ENCODE measurements around the gene DUSP6.

DUSP6 gene

DNA sequence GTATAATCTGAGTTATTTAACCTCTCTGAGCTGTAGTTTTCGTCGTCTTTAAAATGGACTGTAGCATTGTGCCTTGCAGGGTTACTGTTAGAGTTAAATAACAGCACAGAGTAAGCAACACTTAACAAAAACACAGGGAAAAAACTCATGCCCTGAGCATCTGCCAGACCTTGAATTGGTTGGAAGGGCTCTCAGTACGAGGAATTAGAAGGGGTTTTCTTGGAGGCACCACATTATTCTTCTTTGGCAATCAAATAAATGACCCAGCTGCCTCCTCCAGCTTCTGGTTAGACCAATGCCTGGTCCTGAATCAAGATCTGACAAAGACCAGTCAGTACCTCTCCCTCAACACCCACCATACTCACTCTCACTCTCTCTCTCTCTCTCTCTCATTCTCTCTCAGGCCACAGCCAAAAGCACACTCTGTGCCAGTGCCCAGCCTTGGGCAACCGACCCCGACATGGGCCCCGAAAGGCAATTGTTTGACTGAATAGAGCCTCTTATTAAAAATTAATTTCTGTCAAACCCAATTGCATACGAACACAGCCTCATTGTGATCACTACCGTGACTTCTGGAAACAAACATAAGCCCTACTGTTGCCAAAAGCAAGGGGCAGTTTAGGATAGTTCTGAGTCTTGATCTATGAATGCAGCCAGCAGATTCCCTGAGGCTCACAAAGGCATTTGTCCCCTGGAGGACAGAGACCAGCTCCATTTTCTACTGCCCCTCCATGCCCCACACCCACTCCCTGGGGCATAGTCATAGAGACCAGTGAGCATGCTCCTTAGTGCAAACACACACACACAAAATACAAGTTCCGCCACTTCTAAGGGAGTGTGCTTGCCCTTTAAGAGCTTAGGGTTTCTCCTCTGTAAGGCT is 23.9 kb downstream of the DUSP6 start:
- no peak for DNase-seq

DNA sequence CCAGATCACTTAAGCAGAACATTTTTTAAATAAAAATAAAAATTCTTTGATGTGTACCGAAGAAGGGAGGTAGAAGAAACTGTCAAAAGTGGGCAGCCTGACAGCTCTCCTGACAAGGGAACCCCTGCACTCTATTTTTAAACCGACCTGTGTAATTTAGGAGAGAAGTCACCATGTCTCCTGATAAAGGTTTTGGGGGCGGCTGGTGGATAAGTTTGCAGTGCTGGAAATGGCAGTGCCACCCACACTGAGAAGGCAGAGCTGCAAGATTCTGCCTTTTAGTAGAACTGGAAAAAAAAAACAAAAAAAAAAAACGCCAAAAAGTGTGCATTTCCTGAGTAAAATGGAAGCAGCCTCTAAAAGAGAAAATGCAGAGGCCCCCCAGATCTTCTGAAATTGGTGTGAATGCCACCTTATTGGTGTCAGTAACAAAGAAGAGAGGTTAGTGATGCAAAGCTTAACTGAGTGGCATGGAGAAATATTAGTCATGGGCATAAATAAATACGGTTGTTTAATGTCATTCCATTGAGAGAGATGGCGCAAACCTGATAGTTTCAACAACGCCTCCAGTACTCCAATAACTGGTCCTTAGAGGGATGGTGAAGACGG is 24.7 kb downstream of the DUSP6 start:
- DNase-seq = no peak

DNA sequence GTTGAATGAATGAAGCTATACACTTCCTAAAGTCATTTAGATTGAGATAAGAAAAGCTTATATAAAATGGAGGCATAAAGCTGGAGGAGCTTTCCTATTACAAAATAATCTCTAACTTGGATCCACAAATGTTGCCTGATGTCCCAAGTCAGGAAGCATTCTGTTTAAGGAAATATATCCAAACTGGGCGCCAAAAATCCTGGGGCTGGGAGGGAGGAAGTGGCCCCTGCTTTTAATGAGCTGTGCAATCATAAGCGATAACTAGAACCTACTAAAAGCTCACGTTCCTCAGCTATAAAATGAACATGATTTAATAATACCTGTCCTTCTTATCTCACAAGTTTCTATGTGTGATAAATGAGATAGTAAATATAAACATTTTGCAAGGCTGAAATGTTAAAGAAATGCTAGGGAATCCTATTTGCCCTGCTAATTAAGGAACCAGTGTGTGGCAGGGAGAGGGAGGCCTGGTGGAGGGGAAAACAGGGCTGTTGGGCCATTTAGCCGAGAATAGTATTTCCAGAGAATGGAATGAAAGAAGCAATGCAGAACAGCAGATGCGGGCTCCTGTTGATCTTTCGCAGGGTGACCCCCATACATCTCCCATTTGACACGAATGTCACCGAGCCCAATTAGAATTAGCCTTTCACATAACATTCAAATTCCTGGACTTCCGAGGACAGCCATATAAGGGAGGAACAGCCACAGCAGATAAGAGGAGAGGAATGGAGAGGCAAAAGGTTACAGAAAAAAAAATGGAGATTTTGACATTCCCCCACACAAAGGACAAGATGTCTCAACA is 25.9 kb downstream of the DUSP6 start:
- no peak for DNase-seq

- DNase-seq = no peak
Observed at GRCh38 chr12:89325495-89325894, 26.8 kb downstream of the DUSP6 start.

- DNase-seq = no peak
Observed at GRCh38 chr12:89324437-89324836, 27.9 kb downstream of the DUSP6 start.

DNA sequence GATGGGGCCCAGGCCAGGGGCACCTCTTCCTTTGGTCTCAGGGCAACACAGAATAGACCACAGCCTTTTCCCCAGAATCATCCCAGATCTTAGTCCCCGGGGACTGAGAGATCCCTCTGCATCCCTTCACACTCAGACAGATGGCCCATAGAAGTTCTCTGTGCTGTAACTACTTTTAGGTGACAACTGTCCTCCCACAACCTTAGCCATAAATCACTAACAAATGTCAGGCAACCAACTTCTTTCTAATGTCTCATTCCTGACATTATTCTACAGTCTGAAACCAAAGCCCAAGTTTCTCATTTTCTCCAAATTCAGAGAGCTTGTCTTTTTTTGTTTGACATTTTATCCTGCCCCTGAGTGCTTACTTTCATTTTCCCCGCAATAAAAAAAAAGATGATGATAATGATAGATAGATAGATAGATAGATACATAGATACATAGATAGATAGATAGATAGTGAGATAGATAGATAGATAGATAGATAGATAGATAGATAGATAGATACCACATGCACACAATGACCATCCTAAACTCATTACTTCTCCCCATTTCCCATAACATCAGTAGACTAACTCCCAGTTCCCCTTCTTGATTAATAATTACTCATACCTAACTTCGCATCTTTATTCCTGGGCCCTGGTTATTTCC is 28.6 kb downstream of the DUSP6 start:
- DNase-seq = no peak

- DNase-seq = no peak
Observed at GRCh38 chr12:89320735-89321134, 31.6 kb downstream of the DUSP6 start.

- DNase-seq = no peak
Observed at GRCh38 chr12:89319606-89320005, 32.7 kb downstream of the DUSP6 start.

- no peak for DNase-seq
Observed at GRCh38 chr12:89319122-89319521, 33.2 kb downstream of the DUSP6 start.

GRCh38 chr12:89316705-89317139 is 35.6 kb downstream of the DUSP6 start:
- no peak for DNase-seq

- DNase-seq = no peak
Observed at GRCh38 chr12:89314060-89314761, 38.1 kb downstream of the DUSP6 start.

DNA sequence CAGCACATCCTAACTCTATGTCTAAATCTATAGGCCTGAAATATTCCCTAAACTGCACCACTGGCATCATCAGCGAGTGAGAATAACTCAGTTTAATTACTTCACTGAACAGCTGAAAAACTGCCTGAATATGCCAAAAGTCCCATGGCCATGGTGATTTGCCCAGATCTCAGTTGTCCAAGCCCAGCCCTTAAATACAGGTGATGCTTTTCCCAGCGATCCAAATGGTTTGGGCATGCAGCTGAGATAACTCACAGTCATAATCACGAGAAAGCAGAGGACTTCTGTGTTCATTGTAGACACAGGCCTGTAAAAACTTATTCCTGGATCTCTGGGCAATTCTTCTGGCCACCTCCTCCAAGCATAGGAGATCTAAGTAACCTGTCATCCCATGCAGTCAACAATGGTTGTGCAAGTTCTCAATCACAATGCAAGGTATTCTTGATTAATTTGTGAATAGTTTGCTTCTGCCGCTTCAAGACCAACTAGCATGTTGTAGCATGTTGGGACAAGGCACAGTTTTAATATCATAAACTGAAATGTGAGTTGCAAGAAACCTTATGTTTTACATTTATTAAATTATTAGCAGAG is 40.5 kb downstream of the DUSP6 start:
- no peak for DNase-seq

- DNase-seq = no peak
Observed at GRCh38 chr12:89309815-89310214, 42.5 kb downstream of the DUSP6 start.

DNA sequence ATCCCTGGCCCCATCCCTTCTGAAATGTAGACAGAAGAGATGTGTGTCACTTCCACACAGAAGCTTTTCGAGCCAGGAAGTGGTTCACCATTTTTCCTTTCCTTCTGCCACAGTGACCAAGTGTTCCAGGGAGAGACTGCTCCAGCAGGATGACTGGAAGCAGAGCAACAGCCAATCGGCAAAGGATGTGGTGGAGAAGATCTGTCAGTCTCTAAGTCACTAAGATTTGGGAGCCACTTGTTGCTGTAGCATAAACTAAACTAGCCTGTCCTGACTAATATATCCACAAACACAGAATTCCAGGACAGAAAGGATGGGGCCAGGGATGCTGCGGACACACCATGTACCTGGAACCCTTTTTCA is 42.9 kb downstream of the DUSP6 start:
- no peak for DNase-seq

DNA sequence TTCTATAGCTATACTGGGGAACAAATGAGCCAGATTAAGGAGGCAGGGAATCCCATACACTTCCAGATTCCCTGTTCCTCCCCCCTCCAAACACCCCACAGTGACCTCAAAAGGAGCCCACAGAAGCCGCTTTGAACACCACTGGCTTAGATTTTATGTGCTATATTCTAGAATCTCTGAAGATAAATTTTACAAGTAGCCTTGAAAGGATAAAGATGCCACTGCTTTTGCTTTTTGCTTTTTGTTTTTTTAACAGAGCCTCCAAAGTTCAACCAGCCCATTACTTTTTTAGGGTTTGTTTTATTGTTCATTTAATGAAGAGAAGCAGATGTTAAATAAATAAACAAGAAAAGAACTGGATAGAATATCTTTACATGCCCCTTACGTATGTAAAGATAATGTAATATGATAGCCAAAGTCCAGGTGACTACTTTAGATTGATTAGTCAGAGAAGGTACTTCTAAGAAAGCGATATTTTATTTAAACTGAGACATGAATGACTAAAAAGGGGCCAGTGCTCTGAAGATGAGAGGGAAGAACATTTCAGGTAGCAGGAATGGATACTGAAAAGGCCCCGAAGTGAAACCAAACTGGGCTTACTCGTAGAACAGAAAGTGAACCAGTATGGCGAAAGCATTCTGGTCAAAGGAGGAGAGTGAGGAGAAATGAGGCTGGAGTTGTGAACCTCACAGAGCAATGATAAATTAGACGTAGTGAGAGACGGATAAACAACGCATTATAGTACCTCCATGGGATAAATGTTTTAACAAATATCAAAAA is 44.6 kb downstream of the DUSP6 start:
- no peak for DNase-seq

GRCh38 chr12:89306827-89307473 is 45.4 kb downstream of the DUSP6 start:
- no peak for DNase-seq

DNA sequence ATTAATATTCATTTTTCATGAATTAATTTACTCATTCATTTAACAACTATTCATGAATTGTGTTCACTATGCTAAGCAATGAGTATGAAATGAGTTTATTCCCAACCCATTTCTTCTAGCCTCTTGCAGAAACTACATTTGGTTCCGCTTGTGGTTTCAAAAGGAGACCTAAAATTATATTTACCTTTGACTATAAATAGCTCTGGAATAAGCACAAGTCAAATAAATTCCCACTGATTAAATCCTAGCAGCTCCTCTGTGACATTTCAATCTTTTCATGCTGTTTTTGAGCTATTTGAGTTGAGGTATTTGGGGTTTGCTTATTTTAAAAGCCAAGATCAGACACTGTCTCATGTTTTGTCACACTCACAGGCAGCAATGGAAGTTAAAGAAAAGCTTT is 46.9 kb downstream of the DUSP6 start:
- no peak for DNase-seq

GRCh38 chr12:89299931-89300330 is 52.4 kb downstream of the DUSP6 start:
- no peak for DNase-seq

DNA sequence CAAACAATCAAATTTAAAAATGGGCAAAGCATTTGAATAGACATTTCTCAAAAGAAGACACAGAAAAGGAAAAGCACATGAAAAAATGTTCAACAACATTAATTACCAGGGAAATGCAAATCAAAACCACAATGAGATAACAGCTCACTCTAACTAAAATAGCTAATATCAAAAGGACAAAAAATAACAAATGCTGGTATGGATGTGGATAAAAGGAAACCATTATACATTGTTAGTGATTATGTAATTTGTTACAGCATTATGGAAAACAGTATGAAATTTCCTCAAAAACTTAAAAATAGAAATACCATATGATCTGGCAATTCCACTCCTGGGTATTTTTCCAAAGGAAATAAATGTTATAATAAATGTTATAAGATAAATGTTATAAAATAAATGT is 52.9 kb downstream of the DUSP6 start:
- no peak for DNase-seq
